Endodermal cell (in vitro differentiated cells): ENCODE results near the gene NUCB1. TPM values are rescaled to one million over a fixed set of nuclear protein-coding genes. Genes with fewer than 3 reads are reported as not detected.
"Not testable (repeated sequence)": the region's sequence is repeated elsewhere in the genome, so short reads cannot be mapped to it uniquely, and the experiment has no call there.

ENCODE experiments used
- DNase-seq: peaks from one replicate; pipeline ENCODE4 v3.0.0-alpha.2; 2017
- H3K27ac ChIP-seq: 2 replicates; pipeline ENCODE4 v1.5.1; 2013; ENCODE audit warnings: mild to moderate bottlenecking, low read depth, low read length, moderate library complexity
- H3K27me3 ChIP-seq: 2 replicates; pipeline ENCODE4 v1.6.1; 2013; ENCODE audit warnings: mild to moderate bottlenecking, low read length, moderate library complexity; ENCODE audit not compliant: insufficient read depth, control insufficient read depth, poor library complexity, severe bottlenecking
- H3K36me3 ChIP-seq: 2 replicates; pipeline ENCODE4 v1.7.0; 2013; ENCODE audit warnings: mild to moderate bottlenecking, low read length, moderate library complexity; ENCODE audit not compliant: control insufficient read depth, insufficient read depth
- H3K4me1 ChIP-seq: one replicate; pipeline ENCODE4 v1.7.0; 2013; ENCODE audit warnings: low read length; ENCODE audit not compliant: control insufficient read depth, insufficient read depth
- H3K4me3 ChIP-seq: 2 replicates; pipeline ENCODE4 v1.5.1; 2013; ENCODE audit warnings: mild to moderate bottlenecking, low read length, moderate library complexity
- H3K9ac ChIP-seq: 2 replicates; pipeline ENCODE4 v1.6.1; 2013; ENCODE audit warnings: mild to moderate bottlenecking, low read length, moderate library complexity; ENCODE audit not compliant: poor library complexity, severe bottlenecking; ENCODE audit errors: extremely low read depth
- H3K9me3 ChIP-seq: 2 replicates; pipeline ENCODE4 v1.6.1; 2013; ENCODE audit warnings: mild to moderate bottlenecking, low read length, moderate library complexity; ENCODE audit not compliant: control insufficient read depth
- H3K27ac Mint-ChIP-seq: 2 replicates; pipeline ENCODE4 v1.8.0; 2020; ENCODE audit warnings: mixed read lengths
- H3K27me3 Mint-ChIP-seq: 2 replicates; pipeline ENCODE4 v1.8.0; 2021; ENCODE audit warnings: mild to moderate bottlenecking, mixed read lengths; ENCODE audit not compliant: insufficient read depth
- H3K36me3 Mint-ChIP-seq: 2 replicates; pipeline ENCODE4 v1.8.0; 2020; ENCODE audit warnings: low read depth, mixed read lengths
- H3K4me1 Mint-ChIP-seq: 2 replicates; pipeline ENCODE4 v1.8.0; 2020; ENCODE audit warnings: mixed read lengths
- H3K4me3 Mint-ChIP-seq: 2 replicates; pipeline ENCODE4 v1.8.0; 2020; ENCODE audit warnings: mild to moderate bottlenecking, moderate library complexity, mixed read lengths
- H3K9me3 Mint-ChIP-seq: 2 replicates; pipeline ENCODE4 v1.8.0; 2020; ENCODE audit warnings: mild to moderate bottlenecking, mixed read lengths
- CTCF ChIP-seq: fragments of 200-600 bp; sonication (generic); conservative IDR thresholded peaks from 2 replicates; pipeline ENCODE4 v1.5.0; 2021; ENCODE audit warnings: antibody characterized with exemption, mild to moderate bottlenecking
- WGBS, 2 experiments: methylation state at CpG; one replicate each; pipeline versions ENCODE4 v1.1.5 to v1.1.7; 2013; ENCODE audit warnings: missing lambda C conversion rate in 2 of 2, mixed read lengths in 1 of 2; ENCODE audit not compliant: insufficient coverage in 1 of 2, insufficient read length in 1 of 2; 5-methylcytosine and 5-hydroxymethylcytosine counted together
- total RNA-seq, 2 donors: library from RNA; stranded (reverse); fragmentation: NEBNext Ultra II Directional in 1 of 2; extraction: Animal tissue kit (Norgen Biotek cat#: 25700) in 1 of 2; gene quantifications; 2 replicates in 1 of 2; 3 replicates in 1 of 2; pipeline ENCODE4 v1.2.1, GENCODE V29; 2021

The NUCB1 gene
- total RNA-seq, 2 donors from 2014 or later, result 177 to 222 TPM

GRCh38 chr19:48868114-48868886, 31.8 kb upstream of the NUCB1 start, which contains the start of gene PLEKHA4:
Gene PLEKHA4 (minus strand): TSS chr19:48868617. CDS start chr19:48867620, 997 bp downstream.
- no peak within 1 kb of the TSS for H3K4me3 Mint-ChIP-seq
- no peak for TF ChIP-seq CTCF
- peak within 1 kb of the TSS; percentile 75 for H3K27ac ChIP-seq
- H3K36me3 Mint-ChIP-seq, result peaks cover 4% of the 10 kb centered on the region
- no peaks in the 10 kb centered on the region for H3K9me3 Mint-ChIP-seq
- peak within 1 kb of the TSS; percentile 39 for H3K27ac Mint-ChIP-seq
- peaks cover 20% of the 10 kb centered on the region for H3K4me1 Mint-ChIP-seq
- H3K9me3 ChIP-seq, result no peaks in the 10 kb centered on the region
- no peaks in the 10 kb centered on the region for H3K27me3 ChIP-seq
- no peaks in the 10 kb centered on the region for H3K27me3 Mint-ChIP-seq
- peaks cover 3% of the 10 kb centered on the region for H3K36me3 ChIP-seq
- no peak within 1 kb of the TSS for H3K9ac ChIP-seq
- H3K4me1 ChIP-seq, result no peaks in the 10 kb centered on the region
- peak; percentile 72 for DNase-seq
- no peak within 1 kb of the TSS for H3K4me3 ChIP-seq
- 49 to 54% methylated on average over 4 to 11 of the region's 11 CpGs for WGBS, 2 experiments

DNA sequence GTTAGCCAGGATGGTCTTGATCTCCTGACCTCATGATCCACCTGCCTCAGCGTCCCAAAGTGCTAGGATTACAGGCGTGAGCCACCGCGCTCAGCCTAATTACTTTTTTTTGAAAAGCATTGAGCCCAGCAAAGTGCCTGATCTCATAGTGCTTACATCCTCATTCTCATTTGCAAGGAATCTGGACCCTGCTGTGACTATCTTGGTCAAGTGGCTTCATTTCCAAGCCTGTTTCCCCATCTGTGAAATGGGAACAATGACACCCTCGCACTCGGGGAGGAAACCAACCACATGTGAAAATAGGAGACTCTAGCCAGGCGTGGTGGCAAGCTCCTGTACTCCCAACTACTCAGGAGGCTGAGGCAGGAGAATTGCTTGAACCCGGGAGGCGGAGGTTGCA, 30.1 kb upstream of the NUCB1 start:
- H3K27ac Mint-ChIP-seq, result no peak overlapping the region
- peaks cover 22% of the 10 kb centered on the region for H3K36me3 Mint-ChIP-seq
- peaks cover 20% of the 10 kb centered on the region for H3K36me3 ChIP-seq
- no peak for DNase-seq
- TF ChIP-seq CTCF, result no peak
- 96 to 97% methylated on average over 7 to 9 of the region's 9 CpGs for WGBS, 2 experiments
- H3K4me3 ChIP-seq, result no peak overlapping the region
- H3K4me3 Mint-ChIP-seq, result no peak overlapping the region
- H3K9me3 Mint-ChIP-seq, result no peaks in the 10 kb centered on the region
- no peaks in the 10 kb centered on the region for H3K4me1 ChIP-seq
- H3K9ac ChIP-seq, result no peak overlapping the region
- no peaks in the 10 kb centered on the region for H3K27me3 Mint-ChIP-seq
- no peaks in the 10 kb centered on the region for H3K9me3 ChIP-seq
- H3K4me1 Mint-ChIP-seq, result peaks cover 35% of the 10 kb centered on the region
- no peak overlapping the region for H3K27ac ChIP-seq
- no peaks in the 10 kb centered on the region for H3K27me3 ChIP-seq

DNA sequence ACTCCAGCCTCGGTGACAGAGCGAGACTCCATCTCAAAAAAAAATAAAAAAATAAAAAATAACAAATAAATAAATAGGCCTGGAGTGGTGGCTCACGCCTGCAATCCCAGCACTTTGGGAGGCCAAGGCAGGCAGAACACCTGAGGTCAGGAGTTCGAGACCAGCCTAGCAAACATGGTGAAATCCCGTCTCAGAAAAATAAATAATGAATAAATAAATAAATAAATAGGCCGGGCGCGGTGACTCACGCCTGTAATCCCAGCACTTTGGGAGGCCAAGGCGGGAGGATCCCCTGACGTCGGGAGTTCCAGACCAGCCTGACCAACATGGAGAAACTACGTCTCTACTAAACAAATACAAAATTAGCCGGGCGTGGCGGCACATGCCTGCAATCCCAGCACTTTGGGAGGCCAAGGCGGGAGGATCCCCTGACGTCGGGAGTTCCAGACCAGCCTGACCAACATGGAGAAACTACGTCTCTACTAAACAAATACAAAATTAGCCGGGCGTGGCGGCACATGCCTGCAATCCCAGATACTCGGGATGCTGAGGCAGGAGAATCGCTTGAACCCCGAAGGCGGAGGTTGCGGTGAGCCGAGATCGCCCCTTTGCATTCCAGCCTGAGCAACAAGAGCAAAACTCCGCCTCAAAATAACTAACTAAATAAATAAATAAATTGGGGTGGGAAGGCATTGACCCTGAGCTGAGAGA, 28.5 kb upstream of the NUCB1 start:
- H3K36me3 Mint-ChIP-seq, result peaks cover 37% of the 10 kb centered on the region
- H3K36me3 ChIP-seq, result peaks cover 36% of the 10 kb centered on the region
- H3K4me3 ChIP-seq, H3K4me1 ChIP-seq, H3K27me3 ChIP-seq, H3K9ac ChIP-seq, H3K9me3 ChIP-seq, H3K9me3 Mint-ChIP-seq, DNase-seq, H3K27ac ChIP-seq, H3K27me3 Mint-ChIP-seq: not testable (repeated sequence)
- H3K27ac Mint-ChIP-seq, result peak overlapping the region; percentile 100
- H3K4me3 Mint-ChIP-seq, result peak overlapping the region; percentile 100
- 93 to 100% methylated on average over 3 to 24 of the region's 31 CpGs for WGBS, 2 experiments
- H3K4me1 Mint-ChIP-seq, result peaks cover 37% of the 10 kb centered on the region
